CD4-positive, alpha-beta memory T cell (primary cell): ENCODE measurements around the gene MIF4GD. TPM values are rescaled to one million over a fixed set of nuclear protein-coding genes. Genes with fewer than 3 reads are reported as not detected.

Experiments used
- CTCF ChIA-PET: fragments of 350-600 bp; sonication (Branson Sonifier 250); formaldehyde crosslinking; loops from one replicate; lab custom pipeline; 2021; ENCODE audit warnings: inconsistent platforms; ENCODE audit not compliant: partially characterized antibody; lab: Charles Lee
- POLR2A ChIA-PET: fragments of 350-600 bp; sonication (Branson Sonifier 250); formaldehyde crosslinking; loops from one replicate; lab custom pipeline; 2021; ENCODE audit not compliant: partially characterized antibody; lab: Charles Lee
- DNase-seq, 5 donors: peaks; one replicate each; pipeline versions ENCODE4 v3.0.0 to v3.0.0-alpha.2; 2020 to 2022; ENCODE audit warnings: mixed read lengths in 1 of 5
- H3K27ac ChIP-seq: one replicate; pipeline ENCODE4 v1.7.0; 2013; ENCODE audit warnings: low read depth, low read length
- H3K27me3 ChIP-seq: 2 replicates; pipeline ENCODE4 v1.7.0; 2013; ENCODE audit warnings: mild to moderate bottlenecking, low read length, moderate library complexity; ENCODE audit not compliant: insufficient read depth
- H3K36me3 ChIP-seq: 2 replicates; pipeline ENCODE4 v1.7.0; 2013; ENCODE audit warnings: mild to moderate bottlenecking, low read length, moderate library complexity; ENCODE audit not compliant: insufficient read depth
- H3K4me1 ChIP-seq: 2 replicates; pipeline ENCODE4 v1.7.0; 2013; ENCODE audit warnings: mild to moderate bottlenecking, low read length, moderate library complexity; ENCODE audit not compliant: insufficient read depth
- H3K4me3 ChIP-seq, 2 donors: one replicate each; pipeline ENCODE4 v1.7.0; 2013; ENCODE audit warnings: low read length in 2 of 2, mild to moderate bottlenecking in 1 of 2
- H3K9me3 ChIP-seq, 2 donors: one replicate each; pipeline ENCODE4 v1.7.0; 2013; ENCODE audit warnings: low read length in 2 of 2, control low read depth in 1 of 2; ENCODE audit not compliant: control insufficient read depth in 1 of 2
- H3K27ac Mint-ChIP-seq, 7 donors: one replicate each; pipeline ENCODE4 v1.8.0; 2020 to 2021; ENCODE audit warnings: mixed read lengths in 7 of 7, mild to moderate bottlenecking in 6 of 7, inconsistent platforms in 3 of 7, moderate library complexity in 3 of 7
- H3K27me3 Mint-ChIP-seq, 2 donors: one replicate each; pipeline ENCODE4 v1.8.0; 2020 to 2021; ENCODE audit warnings: mixed read lengths in 2 of 2
- H3K36me3 Mint-ChIP-seq, 2 donors: one replicate each; pipeline ENCODE4 v1.8.0; 2020 to 2021; ENCODE audit warnings: mixed read lengths in 2 of 2, inconsistent platforms in 1 of 2, mild to moderate bottlenecking in 1 of 2
- H3K4me1 Mint-ChIP-seq, 4 donors: one replicate each; pipeline ENCODE4 v1.8.0; 2020 to 2021; ENCODE audit warnings: mixed read lengths in 4 of 4, mild to moderate bottlenecking in 1 of 4
- H3K4me3 Mint-ChIP-seq, 8 donors: one replicate each; pipeline ENCODE4 v1.8.0; 2020 to 2021; ENCODE audit warnings: mixed read lengths in 8 of 8, mild to moderate bottlenecking in 7 of 8, moderate library complexity in 6 of 8, inconsistent platforms in 3 of 8
- H3K9me3 Mint-ChIP-seq, 8 donors: one replicate each; pipeline ENCODE4 v1.8.0; 2020 to 2021; ENCODE audit warnings: mixed read lengths in 8 of 8, mild to moderate bottlenecking in 5 of 8, inconsistent platforms in 3 of 8, moderate library complexity in 1 of 8
- intact Hi-C: fragments of 100-400 bp; cut with micrococcal nuclease; formaldehyde crosslinking; loops from one replicate; pipeline ENCODE4 v1.15.1; 2023
- polyA plus RNA-seq, 2 donors: library from polyadenylated mRNA; unstranded; fragments of 300-500 nt; fragmentation: Illumina TruSeq; gene quantifications; one replicate each; pipeline ENCODE4 v1.2.3, GENCODE V29; 2021
- total RNA-seq, 2 experiments: library from RNA; stranded (reverse); gene quantifications; one replicate each; pipeline ENCODE4 v1.2.3, GENCODE V29; 2021

MIF4GD gene
- total and polyA plus RNA-seq, 4 experiments from 2014 or later = 35.8 to 94.3 (median 60.9) TPM

DNA sequence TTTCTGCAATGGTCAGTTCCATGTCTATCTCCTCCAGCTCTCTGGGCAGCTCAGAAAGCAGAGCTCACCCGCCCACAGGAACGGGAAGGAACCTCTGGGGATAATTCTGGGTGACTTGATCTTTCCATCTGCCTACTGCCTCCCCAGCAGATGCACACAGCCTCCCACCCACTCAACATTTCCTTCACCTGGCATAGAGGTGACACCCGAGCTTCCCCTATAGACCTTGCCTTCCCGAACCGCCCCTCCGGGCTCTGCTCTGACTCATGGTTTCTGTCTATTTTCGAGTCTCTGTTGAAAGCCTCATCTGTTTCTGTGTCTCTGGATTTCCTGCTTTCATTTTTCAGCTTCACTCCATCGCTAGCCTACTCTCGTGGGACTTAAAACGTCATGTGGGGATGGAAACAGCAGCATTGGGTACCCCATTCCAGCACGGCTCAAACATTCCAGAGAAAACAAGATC is 21.0 kb downstream of the MIF4GD start:
- ChIA-PET POLR2A (interaction anchor here (1.6 to 4.3 kb wide), 4 partner anchors 9 to 39 kb away, joined by 7 to 50 read pairs (median 12); partner anchors contain the start of genes GGA3, MIF4GD, MRPS7 and SLC25A19), CTCF (interaction anchor here (1.1 to 3.7 kb wide), 9 partner anchors 10 to 370 kb away, joined by 3 to 21 read pairs (median 4); partner anchors contain the start of genes MRPL58 and NUP85)
- peak in 4 of 5 donors; percentile 43 to 91 (median 50) for DNase-seq

DNA sequence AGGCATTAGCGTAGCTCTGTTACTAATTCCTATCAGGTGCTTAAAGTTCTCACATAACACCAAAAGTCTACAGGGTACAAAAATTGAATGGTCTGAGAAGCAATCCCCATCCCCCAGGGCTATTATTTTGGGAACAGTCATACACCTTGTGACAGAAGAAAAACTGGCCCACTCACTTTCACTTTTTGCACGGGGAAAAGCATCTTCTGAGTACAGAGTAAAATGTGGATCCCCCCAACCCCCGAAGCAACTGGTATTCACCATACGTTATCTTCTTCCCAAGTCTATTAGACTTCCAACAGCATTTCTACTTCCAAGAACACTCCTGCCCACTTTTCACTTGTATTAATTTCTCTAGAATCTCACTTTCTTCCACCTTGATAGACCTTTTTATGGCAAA is 21.5 kb downstream of the MIF4GD start:
- H3K27me3 ChIP-seq = no peaks in the 10 kb centered on the region
- H3K36me3 Mint-ChIP-seq = peaks cover 14 to 31% of the 10 kb centered on the region in 2 donors
- ChIA-PET POLR2A (interaction anchor here (1.6 to 4.3 kb wide), 4 partner anchors 8 to 40 kb away, joined by 7 to 50 read pairs (median 12); partner anchors contain the start of genes GGA3, MIF4GD, MRPS7 and SLC25A19), CTCF (interaction anchor here (1.1 to 3.7 kb wide), 8 partner anchors 10 to 370 kb away, joined by 3 to 21 read pairs (median 4); partner anchors contain the start of genes MRPL58 and NUP85)
- peaks cover 25 to 62% (median 46%) of the 10 kb centered on the region in 4 donors for H3K4me1 Mint-ChIP-seq
- H3K27me3 Mint-ChIP-seq = no peaks in the 10 kb centered on the region
- no peak overlapping the region for H3K4me3 ChIP-seq
- peaks cover 16% of the 10 kb centered on the region for H3K36me3 ChIP-seq
- H3K27ac ChIP-seq = peak overlapping the region; percentile 51
- peak overlapping the region; percentile 90 to 99 (median 95) for H3K27ac Mint-ChIP-seq
- no peaks in the 10 kb centered on the region for H3K9me3 ChIP-seq
- H3K4me1 ChIP-seq = peaks cover 44% of the 10 kb centered on the region
- DNase-seq = no peak
- H3K4me3 Mint-ChIP-seq = peak overlapping the region; percentile 78 to 90 (median 84)
- intact Hi-C loops = no loop called here
- no peaks in the 10 kb centered on the region for H3K9me3 Mint-ChIP-seq

More for the DNA sequence above, 21.0 kb downstream of the MIF4GD start:
- Mint-ChIP-seq H3K4me1 (peaks cover 24 to 64% (median 48%) of the 10 kb centered on the region in 4 donors), H3K9me3 (no peaks in the 10 kb centered on the region), H3K4me3 (peak overlapping the region; percentile 78 to 90 (median 84)), H3K27ac (peak overlapping the region; percentile 90 to 99 (median 95)), H3K27me3 (no peaks in the 10 kb centered on the region), H3K36me3 (peaks cover 12 to 29% of the 10 kb centered on the region in 2 donors)
- peaks cover 16% of the 10 kb centered on the region for H3K36me3 ChIP-seq
- peak overlapping the region in 1 of 2 donors; percentile 35 for H3K4me3 ChIP-seq
- H3K27me3 ChIP-seq = no peaks in the 10 kb centered on the region
- no peaks in the 10 kb centered on the region for H3K9me3 ChIP-seq
- H3K27ac ChIP-seq = peak overlapping the region; percentile 51
- intact Hi-C loops = loop anchor here (1.0 kb wide), 1 partner anchor 11 kb away; the partner anchor contains the start of genes GGA3 and MRPS7
- peaks cover 40% of the 10 kb centered on the region for H3K4me1 ChIP-seq

DNA sequence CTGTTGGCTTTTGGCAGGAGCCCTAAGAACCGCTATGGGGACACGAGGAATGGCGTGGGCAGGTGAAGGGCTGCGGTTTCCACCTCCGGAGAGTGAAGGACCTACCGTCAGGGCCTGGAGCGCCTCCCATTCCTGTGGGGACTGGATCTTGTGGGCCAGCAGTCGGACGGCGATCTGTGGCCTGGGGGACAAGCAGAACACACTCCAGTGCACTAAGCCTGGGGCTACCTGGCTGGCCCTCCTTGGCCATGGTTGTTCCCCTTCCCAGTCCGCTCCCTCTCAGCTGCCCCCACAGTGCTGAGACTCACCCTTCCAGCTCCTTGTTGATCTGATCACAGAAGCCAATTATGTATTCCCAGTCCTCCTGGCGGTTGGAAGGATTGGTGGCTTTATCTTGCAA is 24.6 kb downstream of the MIF4GD start:
- Mint-ChIP-seq H3K9me3 (no peaks in the 10 kb centered on the region), H3K27ac (peak overlapping the region in 2 of 7 donors; percentile 77 to 79), H3K4me3 (no peak overlapping the region), H3K4me1 (peaks cover 40 to 64% (median 50%) of the 10 kb centered on the region in 4 donors), H3K27me3 (no peaks in the 10 kb centered on the region), H3K36me3 (peaks cover 29 to 59% of the 10 kb centered on the region in 2 donors)
- Histone ChIP-seq H3K4me3 (no peak overlapping the region), H3K36me3 (peaks cover 26% of the 10 kb centered on the region), H3K4me1 (peaks cover 57% of the 10 kb centered on the region), H3K27me3 (no peaks in the 10 kb centered on the region), H3K9me3 (no peaks in the 10 kb centered on the region), H3K27ac (no peak overlapping the region)
- no peak for DNase-seq
- intact Hi-C loops = no loop called here
- ChIA-PET POLR2A (interaction anchor here (0.6 to 1.1 kb wide), 2 partner anchors 17 to 43 kb away, joined by 3 to 4 read pairs; partner anchors contain the start of gene SLC25A19), CTCF (interaction anchor here (1.5 kb wide), 1 partner anchor 25 kb away, joined by 5 read pairs; the partner anchor contains the start of gene MIF4GD)

DNA sequence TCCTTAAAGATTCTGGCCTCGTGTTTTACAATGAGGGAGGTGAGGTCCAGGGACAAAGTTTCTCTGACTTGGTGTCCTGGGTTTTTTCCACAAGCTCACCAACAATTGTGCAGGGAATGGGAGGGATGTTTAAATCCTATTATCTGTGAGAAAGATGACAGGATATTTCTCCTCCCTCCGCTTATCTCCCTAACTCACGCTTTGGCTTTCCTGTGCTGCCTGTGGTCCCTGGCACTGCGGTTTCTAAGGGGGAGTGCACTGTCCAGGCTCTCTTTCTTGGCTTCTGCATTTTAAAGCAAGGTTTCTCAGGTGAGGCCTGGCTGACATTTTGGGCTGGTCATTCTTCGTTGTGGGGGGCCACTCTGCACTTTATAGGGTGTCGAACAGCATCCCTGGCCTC is 26.0 kb downstream of the MIF4GD start:
- Mint-ChIP-seq H3K27ac (peak overlapping the region in 2 of 7 donors; percentile 23 to 80), H3K4me1 (peaks cover 34 to 60% (median 44%) of the 10 kb centered on the region in 4 donors), H3K4me3 (no peak overlapping the region), H3K36me3 (peaks cover 30 to 62% of the 10 kb centered on the region in 2 donors), H3K9me3 (no peaks in the 10 kb centered on the region), H3K27me3 (no peaks in the 10 kb centered on the region)
- DNase-seq = no peak
- Histone ChIP-seq H3K4me1 (peaks cover 57% of the 10 kb centered on the region), H3K36me3 (peaks cover 40% of the 10 kb centered on the region), H3K27me3 (no peaks in the 10 kb centered on the region), H3K4me3 (no peak overlapping the region), H3K27ac (no peak overlapping the region), H3K9me3 (no peaks in the 10 kb centered on the region)
- intact Hi-C loops = no loop called here
- ChIA-PET CTCF (interaction anchor here (1.1 kb wide), 1 partner anchor 26 kb away, joined by 3 read pairs; the partner anchor contains the start of gene MIF4GD), POLR2A (interaction anchor here (4.4 kb wide), 1 partner anchor 16 kb away, joined by 44 read pairs; the partner anchor contains the start of genes GGA3 and MRPS7)

DNA sequence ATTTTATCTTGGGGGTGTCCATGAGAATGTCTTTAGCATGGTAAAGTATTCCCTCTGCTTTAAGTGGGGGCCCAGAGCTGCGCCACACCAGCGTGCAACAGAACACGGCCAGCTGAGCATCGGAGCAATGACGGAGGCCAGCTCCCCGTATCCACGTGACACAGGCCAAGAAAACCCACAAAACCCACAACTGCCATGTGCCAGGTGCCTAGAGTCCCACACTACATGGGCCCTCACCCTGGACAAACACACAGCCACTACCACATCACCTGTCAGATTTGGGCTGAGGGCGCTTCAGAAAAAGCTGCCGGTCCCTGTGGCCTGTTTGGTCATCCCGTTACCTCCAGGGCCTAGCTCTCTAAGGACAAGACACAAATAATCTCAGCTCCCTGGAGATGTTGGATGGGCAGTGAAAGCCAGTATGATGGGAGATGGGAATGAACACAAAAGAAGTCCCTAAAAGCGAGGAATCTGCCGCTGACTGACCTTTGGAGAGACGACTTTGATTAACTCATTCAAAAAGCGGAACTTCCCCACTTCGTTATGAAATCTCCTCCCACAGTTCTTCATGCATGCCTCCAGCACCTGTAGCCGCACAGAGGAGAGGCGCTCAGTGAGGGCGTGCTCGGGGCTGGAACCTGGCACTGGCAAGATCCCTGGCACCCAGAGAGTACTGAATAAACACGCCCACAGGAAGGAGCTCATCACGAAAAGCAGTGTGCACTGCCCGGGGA is 26.7 kb downstream of the MIF4GD start:
- ChIA-PET POLR2A (interaction anchor here (4.4 to 8.6 kb wide), 2 partner anchors 17 to 26 kb away, joined by 44 to 62 read pairs; partner anchors contain the start of genes GGA3, MIF4GD and MRPS7), CTCF (interaction anchor here (0.8 to 1.1 kb wide), 2 partner anchors 16 to 27 kb away, joined by 3 read pairs; partner anchors contain the start of gene MIF4GD)
- no peaks in the 10 kb centered on the region for H3K27me3 ChIP-seq
- Mint-ChIP-seq H3K27ac (peak overlapping the region; percentile 80 to 99 (median 98)), H3K27me3 (no peaks in the 10 kb centered on the region), H3K4me3 (peak overlapping the region in 5 of 8 donors; percentile 20 to 66 (median 46)), H3K36me3 (peaks cover 30 to 60% of the 10 kb centered on the region in 2 donors), H3K9me3 (no peaks in the 10 kb centered on the region), H3K4me1 (peaks cover 27 to 53% (median 37%) of the 10 kb centered on the region in 4 donors)
- peak in 1 of 5 donors; percentile 23 for DNase-seq
- intact Hi-C loops = no loop called here
- peaks cover 50% of the 10 kb centered on the region for H3K4me1 ChIP-seq
- no peak overlapping the region for H3K4me3 ChIP-seq
- H3K27ac ChIP-seq = peak overlapping the region; percentile 67
- peaks cover 47% of the 10 kb centered on the region for H3K36me3 ChIP-seq
- H3K9me3 ChIP-seq = no peaks in the 10 kb centered on the region

DNA sequence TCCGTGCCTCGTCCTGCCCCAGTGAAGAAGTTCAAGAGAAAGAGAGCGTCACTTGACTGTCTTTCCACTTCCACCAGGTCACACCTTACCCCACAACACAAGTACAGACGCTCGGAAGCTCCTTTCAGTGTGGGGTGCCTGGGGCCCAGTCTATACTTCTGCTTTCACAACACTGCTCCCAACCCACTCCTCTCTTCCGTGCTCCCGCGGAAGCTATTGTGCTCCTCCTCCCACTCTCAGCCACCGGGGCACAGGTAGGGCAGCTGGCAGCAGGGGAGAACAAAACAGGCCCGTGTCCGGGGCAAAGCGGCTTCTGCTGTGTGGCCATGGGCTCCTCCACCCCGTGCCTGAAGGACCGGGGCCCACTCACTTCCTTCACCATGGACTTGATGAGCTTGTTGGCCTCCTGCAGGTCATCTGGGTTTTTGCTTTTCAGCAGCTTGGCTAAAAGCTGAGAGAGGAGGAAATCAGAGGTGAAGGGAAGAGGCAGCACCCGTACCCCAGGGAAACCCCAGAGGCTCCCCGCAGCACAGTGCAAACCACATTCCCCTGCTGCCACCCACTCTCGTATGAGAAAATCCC is 28.5 kb downstream of the MIF4GD start:
- ChIA-PET CTCF (interaction anchor here (1.1 to 5.7 kb wide), 7 partner anchors 18 to 170 kb away, joined by 3 to 42 read pairs (median 4); partner anchors contain the start of gene MIF4GD), POLR2A (interaction anchor here (1.3 to 8.6 kb wide), 7 partner anchors 8 to 424 kb away, joined by 3 to 62 read pairs (median 8); partner anchors contain the start of genes GGA3, GRB2, MIF4GD and MRPS7)
- no peaks in the 10 kb centered on the region for H3K9me3 ChIP-seq
- peaks cover 32 to 62% (median 43%) of the 10 kb centered on the region in 4 donors for H3K4me1 Mint-ChIP-seq
- intact Hi-C loops = no loop called here
- no peaks in the 10 kb centered on the region for H3K27me3 ChIP-seq
- peak overlapping the region; percentile 11 to 81 (median 58) for H3K4me3 Mint-ChIP-seq
- H3K4me3 ChIP-seq = no peak overlapping the region
- H3K4me1 ChIP-seq = peaks cover 57% of the 10 kb centered on the region
- H3K27ac ChIP-seq = peak overlapping the region; percentile 67
- DNase-seq = peak; percentile 77 to 89 (median 80)
- H3K36me3 ChIP-seq = peaks cover 64% of the 10 kb centered on the region
- no peaks in the 10 kb centered on the region for H3K9me3 Mint-ChIP-seq
- H3K36me3 Mint-ChIP-seq = peaks cover 37 to 68% of the 10 kb centered on the region in 2 donors
- H3K27me3 Mint-ChIP-seq = no peaks in the 10 kb centered on the region
- peak overlapping the region; percentile 94 to 99 (median 98) for H3K27ac Mint-ChIP-seq
